Measurements from ENCODE around the gene NXPE4. TPM values are rescaled to one million over a fixed set of nuclear protein-coding genes. Genes with fewer than 3 reads are reported as not detected.

Gene NXPE4
- polyA plus RNA-seq, 1 of the 3 experiments (the other 2 are of a cell fraction) = not detected

DNA sequence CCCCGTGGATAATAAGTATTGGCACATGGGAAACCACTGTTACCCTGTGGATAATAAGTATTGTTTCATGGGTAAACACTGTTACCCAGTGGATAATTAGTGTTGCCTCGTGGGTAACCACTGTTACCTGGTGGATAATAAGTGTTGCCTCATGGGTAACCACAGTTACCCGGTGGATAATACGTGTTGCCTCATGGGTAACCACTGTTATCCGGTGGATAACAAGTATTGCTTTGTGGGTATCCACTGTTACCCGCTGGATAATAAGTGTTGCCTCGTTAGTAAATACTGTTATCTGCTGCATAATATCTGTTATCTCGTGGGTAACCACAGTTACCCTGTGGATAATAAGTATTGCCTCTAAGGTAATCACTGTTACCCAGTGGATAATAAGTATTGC is 25.5 kb upstream of the NXPE4 start:
- Histone ChIP-seq H3K27ac (ENCODE audit: low read depth in 2 of 2, low read length in 1 of 2) (no peak overlapping the region), H2AFZ (ENCODE audit: low read depth) (no peak overlapping the region), H3K79me2 (ENCODE audit: insufficient read depth) (no peaks in the 10 kb centered on the region), H3K36me3 (replicated peaks in 1 of 2; ENCODE audit: control insufficient read depth in 1 of 2, insufficient read depth in 2 of 2, low read length in 1 of 2) (no peaks in the 10 kb centered on the region), H3K9me3 (no peaks in the 10 kb centered on the region), H4K20me1 (ENCODE audit: insufficient read depth) (no peaks in the 10 kb centered on the region), H3K4me2 (no peak overlapping the region), H3F3A (replicated peaks; ENCODE audit: insufficient read depth) (no peaks in the 10 kb centered on the region), H3K4me3 (ENCODE audit: low read depth in 2 of 2, low read length in 1 of 2) (no peak overlapping the region), H3K9ac (no peak overlapping the region), H3K27me3 (ENCODE audit: insufficient read depth) (no peaks in the 10 kb centered on the region), H3K9me2 (no peaks in the 10 kb centered on the region), H3K4me1 (ENCODE audit: control insufficient read depth in 1 of 2, insufficient read depth in 2 of 2, low read depth in 1 of 2, low read length in 1 of 2) (no peaks in the 10 kb centered on the region)
- no peak for DNase-seq
- WGBS (ENCODE audit: low lambda C conversion rate) = 34% methylated on average over 8 of the region's 8 CpGs
- ChIA-PET POLR2A (no interaction called here), CTCF (no interaction called here)
- TF ChIP-seq SIN3A (IDR thresholded peaks at IDR 0.05; ENCODE audit: borderline replicate concordance, low read depth, low read length) = no peak
- TF ChIP-seq MXI1 (IDR thresholded peaks at IDR 0.05; ENCODE audit: low read depth, low read length) = no peak
- no peak for TF ChIP-seq GATA2 (CRISPR knock-in tag; IDR thresholded peaks at IDR 0.05)
- TF ChIP-seq, protein P1, sequence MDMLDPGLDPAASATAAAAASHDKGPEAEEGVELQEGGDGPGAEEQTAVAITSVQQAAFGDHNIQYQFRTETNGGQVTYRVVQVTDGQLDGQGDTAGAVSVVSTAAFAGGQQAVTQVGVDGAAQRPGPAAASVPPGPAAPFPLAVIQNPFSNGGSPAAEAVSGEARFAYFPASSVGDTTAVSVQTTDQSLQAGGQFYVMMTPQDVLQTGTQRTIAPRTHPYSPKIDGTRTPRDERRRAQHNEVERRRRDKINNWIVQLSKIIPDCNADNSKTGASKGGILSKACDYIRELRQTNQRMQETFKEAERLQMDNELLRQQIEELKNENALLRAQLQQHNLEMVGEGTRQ (IDR thresholded peaks at IDR 0.05; ENCODE audit: borderline replicate concordance, low read depth, low read length) = no peak
- TF ChIP-seq RXRA (IDR thresholded peaks at IDR 0.05; ENCODE audit: borderline replicate concordance, low read depth) = no peak
- TF ChIP-seq FOSL2 (IDR thresholded peaks at IDR 0.05; ENCODE audit: borderline replicate concordance, low read depth) = no peak
- TF ChIP-seq EP300 (IDR thresholded peaks at IDR 0.05; ENCODE audit: borderline replicate concordance in 1 of 2, low read depth in 1 of 2, low read length in 1 of 2) = no peak
- no peak for TF ChIP-seq FOXJ3 (CRISPR knock-in tag; IDR thresholded peaks at IDR 0.05)
- TF ChIP-seq, protein P2, sequence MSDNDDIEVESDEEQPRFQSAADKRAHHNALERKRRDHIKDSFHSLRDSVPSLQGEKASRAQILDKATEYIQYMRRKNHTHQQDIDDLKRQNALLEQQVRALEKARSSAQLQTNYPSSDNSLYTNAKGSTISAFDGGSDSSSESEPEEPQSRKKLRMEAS (IDR thresholded peaks at IDR 0.05; ENCODE audit: low read depth) = no peak
- TF ChIP-seq NRF1 (IDR thresholded peaks at IDR 0.05; ENCODE audit: low read depth, low read length) = no peak
- TF ChIP-seq, protein P3, sequence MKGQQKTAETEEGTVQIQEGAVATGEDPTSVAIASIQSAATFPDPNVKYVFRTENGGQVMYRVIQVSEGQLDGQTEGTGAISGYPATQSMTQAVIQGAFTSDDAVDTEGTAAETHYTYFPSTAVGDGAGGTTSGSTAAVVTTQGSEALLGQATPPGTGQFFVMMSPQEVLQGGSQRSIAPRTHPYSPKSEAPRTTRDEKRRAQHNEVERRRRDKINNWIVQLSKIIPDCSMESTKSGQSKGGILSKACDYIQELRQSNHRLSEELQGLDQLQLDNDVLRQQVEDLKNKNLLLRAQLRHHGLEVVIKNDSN (IDR thresholded peaks at IDR 0.05; ENCODE audit: borderline replicate concordance, low read depth) = no peak
- TF ChIP-seq MEF2A (IDR thresholded peaks at IDR 0.05; ENCODE audit: borderline replicate concordance, low read depth) = no peak
- TF ChIP-seq RFX5 (IDR thresholded peaks at IDR 0.05; ENCODE audit: low read length) = no peak
- no peak for TF ChIP-seq POLR2AphosphoS5 (IDR thresholded peaks at IDR 0.05; ENCODE audit: low read depth, low read length)
- no peak for TF ChIP-seq TEAD4 (IDR thresholded peaks at IDR 0.05; ENCODE audit: borderline replicate concordance, insufficient read depth)
- no peak for TF ChIP-seq ELF1 (IDR thresholded peaks at IDR 0.05)

DNA sequence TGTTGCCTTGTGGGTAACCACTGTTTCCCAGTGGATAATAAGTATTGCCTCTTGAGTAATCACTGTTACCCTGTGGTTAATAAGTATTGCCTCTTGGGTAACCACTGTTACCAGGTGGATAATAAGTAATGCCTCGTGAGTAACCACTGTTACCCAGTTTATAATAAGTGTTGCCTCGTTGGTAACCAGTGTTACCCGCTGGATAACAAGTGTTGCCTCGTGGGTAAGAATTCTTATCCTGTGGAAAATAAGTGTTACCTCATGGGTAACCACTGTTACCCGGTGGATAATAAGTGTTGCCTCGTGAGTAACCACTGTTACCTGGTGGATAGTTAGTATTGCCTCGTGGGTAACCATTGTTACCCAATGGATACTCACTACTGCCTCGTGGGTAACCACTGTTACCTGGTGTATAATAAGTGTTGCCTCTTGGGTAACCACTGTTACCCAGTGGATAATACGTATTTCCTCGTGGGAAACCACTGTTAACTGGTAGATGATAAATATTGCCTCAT is 24.1 kb upstream of the NXPE4 start:
- H3K27me3 ChIP-seq (ENCODE audit: insufficient read depth) = no peaks in the 10 kb centered on the region
- H3K4me1 ChIP-seq (ENCODE audit: control insufficient read depth in 1 of 2, insufficient read depth in 2 of 2, low read depth in 1 of 2, low read length in 1 of 2) = no peaks in the 10 kb centered on the region
- H3K9me2 ChIP-seq = no peaks in the 10 kb centered on the region
- 2% methylated on average over 10 of the region's 10 CpGs for WGBS (ENCODE audit: low lambda C conversion rate)
- H2AFZ ChIP-seq (ENCODE audit: low read depth) = no peak overlapping the region
- no peak overlapping the region for H3K9ac ChIP-seq
- no peaks in the 10 kb centered on the region for H3F3A ChIP-seq (replicated peaks; ENCODE audit: insufficient read depth)
- CTCF ChIA-PET = no interaction called here
- H3K4me3 ChIP-seq (ENCODE audit: low read depth in 2 of 2, low read length in 1 of 2) = no peak overlapping the region
- DNase-seq = no peak
- H3K4me2 ChIP-seq = no peak overlapping the region
- no peaks in the 10 kb centered on the region for H3K9me3 ChIP-seq
- POLR2A ChIA-PET = no interaction called here
- no peaks in the 10 kb centered on the region for H3K79me2 ChIP-seq (ENCODE audit: insufficient read depth)
- H4K20me1 ChIP-seq (ENCODE audit: insufficient read depth) = no peaks in the 10 kb centered on the region
- H3K27ac ChIP-seq (ENCODE audit: low read depth in 2 of 2, low read length in 1 of 2) = no peak overlapping the region
- H3K36me3 ChIP-seq (replicated peaks in 1 of 2; ENCODE audit: control insufficient read depth in 1 of 2, insufficient read depth in 2 of 2, low read length in 1 of 2) = no peaks in the 10 kb centered on the region
- no peak for TF ChIP-seq TAF1 (IDR thresholded peaks at IDR 0.05; ENCODE audit: borderline replicate concordance, low read depth, low read length)
- no peak for TF ChIP-seq SMC3 (IDR thresholded peaks at IDR 0.05; ENCODE audit: low read depth, low read length)
- TF ChIP-seq, protein P4, sequence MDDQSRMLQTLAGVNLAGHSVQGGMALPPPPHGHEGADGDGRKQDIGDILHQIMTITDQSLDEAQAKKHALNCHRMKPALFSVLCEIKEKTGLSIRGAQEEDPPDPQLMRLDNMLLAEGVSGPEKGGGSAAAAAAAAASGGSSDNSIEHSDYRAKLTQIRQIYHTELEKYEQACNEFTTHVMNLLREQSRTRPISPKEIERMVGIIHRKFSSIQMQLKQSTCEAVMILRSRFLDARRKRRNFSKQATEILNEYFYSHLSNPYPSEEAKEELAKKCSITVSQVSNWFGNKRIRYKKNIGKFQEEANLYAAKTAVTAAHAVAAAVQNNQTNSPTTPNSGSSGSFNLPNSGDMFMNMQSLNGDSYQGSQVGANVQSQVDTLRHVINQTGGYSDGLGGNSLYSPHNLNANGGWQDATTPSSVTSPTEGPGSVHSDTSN (IDR thresholded peaks at IDR 0.05) = no peak
- no peak for TF ChIP-seq GATA2 (CRISPR knock-in tag; IDR thresholded peaks at IDR 0.05)
- no peak for TF ChIP-seq RCOR1 (IDR thresholded peaks at IDR 0.05; ENCODE audit: low read length)
- no peak for TF ChIP-seq YY1 (IDR thresholded peaks at IDR 0.05; ENCODE audit: low read depth)
- TF ChIP-seq RAD21 (IDR thresholded peaks at IDR 0.05; ENCODE audit: low read length) = no peak
- TF ChIP-seq, protein P2 (IDR thresholded peaks at IDR 0.05; ENCODE audit: low read depth) = no peak
- no peak for TF ChIP-seq FOXM1 (IDR thresholded peaks at IDR 0.05; ENCODE audit: low read depth)
- no peak for TF ChIP-seq POLR2AphosphoS5 (IDR thresholded peaks at IDR 0.05; ENCODE audit: low read depth, low read length)
- TF ChIP-seq TEAD4 (IDR thresholded peaks at IDR 0.05; ENCODE audit: borderline replicate concordance, insufficient read depth) = no peak
- TF ChIP-seq NRF1 (IDR thresholded peaks at IDR 0.05; ENCODE audit: low read depth, low read length) = no peak
- TF ChIP-seq, protein P5, sequence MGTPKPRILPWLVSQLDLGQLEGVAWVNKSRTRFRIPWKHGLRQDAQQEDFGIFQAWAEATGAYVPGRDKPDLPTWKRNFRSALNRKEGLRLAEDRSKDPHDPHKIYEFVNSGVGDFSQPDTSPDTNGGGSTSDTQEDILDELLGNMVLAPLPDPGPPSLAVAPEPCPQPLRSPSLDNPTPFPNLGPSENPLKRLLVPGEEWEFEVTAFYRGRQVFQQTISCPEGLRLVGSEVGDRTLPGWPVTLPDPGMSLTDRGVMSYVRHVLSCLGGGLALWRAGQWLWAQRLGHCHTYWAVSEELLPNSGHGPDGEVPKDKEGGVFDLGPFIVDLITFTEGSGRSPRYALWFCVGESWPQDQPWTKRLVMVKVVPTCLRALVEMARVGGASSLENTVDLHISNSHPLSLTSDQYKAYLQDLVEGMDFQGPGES (IDR thresholded peaks at IDR 0.05; ENCODE audit: low read depth, low read length) = no peak
- no peak for TF ChIP-seq GABPA (IDR thresholded peaks at IDR 0.05; ENCODE audit: low read depth)
- no peak for TF ChIP-seq TCF12 (IDR thresholded peaks at IDR 0.05)

All from SK-N-SH (cell line).